ENCODE results near the gene ZSWIM3. TPM values are rescaled to one million over a fixed set of nuclear protein-coding genes. Genes with fewer than 3 reads are reported as not detected.
"Not testable (repeated sequence)": the region's sequence is repeated elsewhere in the genome, so short reads cannot be mapped to it uniquely, and the experiment has no call there.

Gene ZSWIM3
- polyA plus RNA-seq, 10 donors, result 3.3 to 3.9 (median 3.7) TPM

- peak; percentile 79 to 95 (median 84) for DNase-seq
These were observed 32.9 kb downstream of the ZSWIM3 start for GRCh38 chr20:45890077-45890984.

- DNase-seq, result peak; percentile 95 to 97 (median 95)
These were observed 33.9 kb downstream of the ZSWIM3 start, which contains the start of the genes CTSA and NEURL2 for GRCh38 chr20:45890985-45891983. Gene CTSA, plus strand, starts transcription at chr20:45891335. Its CDS starts 234 bp downstream, at chr20:45891569. Gene NEURL2, minus strand, starts transcription at chr20:45891208. Its CDS starts 217 bp downstream, at chr20:45890991.

GRCh38 chr20:45892049-45892825, 34.8 kb downstream of the ZSWIM3 start:
- no peak for DNase-seq

- DNase-seq, result no peak
These were observed 35.5 kb downstream of the ZSWIM3 start for GRCh38 chr20:45892828-45893500.

- DNase-seq, result no peak
These were observed 36.4 kb downstream of the ZSWIM3 start for GRCh38 chr20:45893831-45894230.

- no peak for DNase-seq
These were observed 37.4 kb downstream of the ZSWIM3 start for GRCh38 chr20:45894797-45895196.

GRCh38 chr20:45896641-45897161, 39.3 kb downstream of the ZSWIM3 start:
- no peak for DNase-seq

GRCh38 chr20:45897289-45897688, 39.9 kb downstream of the ZSWIM3 start:
- no peak for DNase-seq

GRCh38 chr20:45897692-45898091, 40.3 kb downstream of the ZSWIM3 start:
- no peak for DNase-seq

- DNase-seq, result no peak
These were observed 40.9 kb downstream of the ZSWIM3 start for GRCh38 chr20:45898285-45898684.

- no peak for DNase-seq
These were observed 41.8 kb downstream of the ZSWIM3 start for GRCh38 chr20:45899046-45899835.

- not testable (repeated sequence) for DNase-seq
These were observed 43.9 kb downstream of the ZSWIM3 start for GRCh38 chr20:45901332-45901731.

- DNase-seq, result no peak
These were observed 44.8 kb downstream of the ZSWIM3 start for GRCh38 chr20:45902199-45902701.

- DNase-seq, result no peak
These were observed 47.4 kb downstream of the ZSWIM3 start for GRCh38 chr20:45904583-45905504.

GRCh38 chr20:45905505-45906079, 48.2 kb downstream of the ZSWIM3 start:
- DNase-seq, result no peak

GRCh38 chr20:45907219-45907948, 50.0 kb downstream of the ZSWIM3 start:
- DNase-seq, result no peak

GRCh38 chr20:45908084-45908483, 50.7 kb downstream of the ZSWIM3 start:
- DNase-seq, result no peak
